CD4-positive, alpha-beta T cell (primary cell): ENCODE data around the gene PTH1R. TPM values are rescaled to one million over a fixed set of nuclear protein-coding genes. Genes with fewer than 3 reads are reported as not detected.

Experiments used
- ATAC-seq: fragments of 200-7000 bp; cut with Tn5 transposase; one replicate; pipeline ENCODE4 v1.10.0; 2022; ENCODE audit warnings: mild to moderate bottlenecking; ENCODE audit not compliant: poor library complexity
- CTCF ChIA-PET: fragments of 350-600 bp; sonication (Branson Sonifier 250); formaldehyde crosslinking; loops from one replicate; lab custom pipeline; 2021; ENCODE audit warnings: antibody characterized with exemption, inconsistent platforms; lab: Charles Lee
- POLR2A ChIA-PET: fragments of 350-600 bp; sonication (Branson Sonifier 250); formaldehyde crosslinking; loops from one replicate; lab custom pipeline; 2021; ENCODE audit warnings: antibody characterized with exemption, inconsistent platforms; lab: Charles Lee
- DNase-seq, 14 experiments: peaks; one replicate each; pipeline ENCODE4 v3.0.0-alpha.2; 2013 to 2020; ENCODE audit warnings: mixed read lengths in 2 of 14
- H3K27ac ChIP-seq, 2 donors: one replicate each; pipeline versions ENCODE4 v1.5.1 to v1.7.0; 2013; ENCODE audit warnings: low read length in 2 of 2, low read depth in 1 of 2, mild to moderate bottlenecking in 1 of 2
- H3K27me3 ChIP-seq, 2 experiments: 1 replicate in 1 of 2; 2 replicates in 1 of 2; pipeline versions ENCODE4 v1.6.1 to v1.7.0; 2013; ENCODE audit warnings: low read length in 2 of 2, control low read depth in 1 of 2, mild to moderate bottlenecking in 1 of 2, moderate library complexity in 1 of 2; ENCODE audit not compliant: insufficient read depth in 2 of 2, control insufficient read depth in 1 of 2
- H3K36me3 ChIP-seq: one replicate; pipeline ENCODE4 v1.6.1; 2013; ENCODE audit warnings: low read length, control low read depth; ENCODE audit not compliant: insufficient read depth
- H3K4me1 ChIP-seq: one replicate; pipeline ENCODE4 v1.6.1; 2013; ENCODE audit warnings: low read length, control low read depth; ENCODE audit not compliant: insufficient read depth
- H3K4me3 ChIP-seq: one replicate; pipeline ENCODE4 v1.5.1; 2013; ENCODE audit warnings: mild to moderate bottlenecking, low read length, moderate library complexity
- H3K9me3 ChIP-seq, 2 experiments: 1 replicate in 1 of 2; 2 replicates in 1 of 2; pipeline versions ENCODE4 v1.6.1 to v1.7.0; 2013; ENCODE audit warnings: low read length in 2 of 2, mild to moderate bottlenecking in 2 of 2, control low read depth in 1 of 2, moderate library complexity in 1 of 2; ENCODE audit not compliant: control insufficient read depth in 1 of 2, insufficient read depth in 1 of 2
- H3K27ac Mint-ChIP-seq: one replicate; pipeline ENCODE4 v1.8.0; 2020; ENCODE audit warnings: mixed read lengths
- H3K27me3 Mint-ChIP-seq: one replicate; pipeline ENCODE4 v1.8.0; 2021; ENCODE audit warnings: mixed read lengths
- H3K36me3 Mint-ChIP-seq: one replicate; pipeline ENCODE4 v1.8.0; 2021; ENCODE audit warnings: low read depth, mixed read lengths
- H3K4me1 Mint-ChIP-seq: one replicate; pipeline ENCODE4 v1.8.0; 2021; ENCODE audit warnings: low read depth, mixed read lengths
- H3K4me3 Mint-ChIP-seq: one replicate; pipeline ENCODE4 v1.8.0; 2020; ENCODE audit warnings: mild to moderate bottlenecking, mixed read lengths
- H3K9me3 Mint-ChIP-seq: one replicate; pipeline ENCODE4 v1.8.0; 2020; ENCODE audit warnings: mixed read lengths
- intact Hi-C, 2 experiments: fragments of 100-400 bp; cut with DNase I in 1 of 2; cut with micrococcal nuclease in 1 of 2; formaldehyde crosslinking; loops; one replicate each; pipeline versions ENCODE4 v1.15.1 to v1.9.0; 2023 to 2025; cut with DNase I, micrococcal nuclease
- total RNA-seq, 174 experiments: library from RNA in 2 of 174; stranded (reverse) in 2 of 174; gene quantifications; one replicate each; pipeline ENCODE4 v1.2.3 and lab custom pipeline; 2021 to 2026
- TF ChIP-seq, protein P1 (sequence below): fragments of 200-600 bp; IDR thresholded peaks from one replicate; pipeline ENCODE4 v1.8.0; 2022; ENCODE audit warnings: antibody characterized with exemption, mild to moderate bottlenecking

The PTH1R gene
- total RNA-seq, 2 experiments from 2014 or later = not detected

DNA sequence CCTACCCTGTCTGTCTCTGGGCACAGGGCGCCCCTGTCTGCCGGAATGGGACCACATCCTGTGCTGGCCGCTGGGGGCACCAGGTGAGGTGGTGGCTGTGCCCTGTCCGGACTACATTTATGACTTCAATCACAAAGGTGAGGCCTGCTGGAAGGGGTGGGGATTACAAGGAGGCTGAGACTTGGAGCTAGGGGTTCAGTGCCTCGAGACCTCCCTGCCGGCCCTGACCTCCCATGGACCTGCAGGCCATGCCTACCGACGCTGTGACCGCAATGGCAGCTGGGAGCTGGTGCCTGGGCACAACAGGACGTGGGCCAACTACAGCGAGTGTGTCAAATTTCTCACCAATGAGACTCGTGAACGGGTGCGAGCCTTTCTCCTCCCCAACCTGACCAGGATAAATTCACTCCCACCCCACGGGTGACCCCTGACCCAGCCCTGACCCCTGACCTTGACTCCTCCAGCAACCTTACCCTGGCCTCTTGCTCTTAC is 20.4 kb downstream of the PTH1R start:
- H3K27ac Mint-ChIP-seq = no peak overlapping the region
- Histone ChIP-seq H3K4me3 (no peak overlapping the region), H3K36me3 (no peaks in the 10 kb centered on the region), H3K27ac (no peak overlapping the region), H3K4me1 (peaks cover 8% of the 10 kb centered on the region), H3K9me3 (no peaks in the 10 kb centered on the region), H3K27me3 (peaks cover 20 to 21% of the 10 kb centered on the region in 2 experiments)
- TF ChIP-seq, protein P1, sequence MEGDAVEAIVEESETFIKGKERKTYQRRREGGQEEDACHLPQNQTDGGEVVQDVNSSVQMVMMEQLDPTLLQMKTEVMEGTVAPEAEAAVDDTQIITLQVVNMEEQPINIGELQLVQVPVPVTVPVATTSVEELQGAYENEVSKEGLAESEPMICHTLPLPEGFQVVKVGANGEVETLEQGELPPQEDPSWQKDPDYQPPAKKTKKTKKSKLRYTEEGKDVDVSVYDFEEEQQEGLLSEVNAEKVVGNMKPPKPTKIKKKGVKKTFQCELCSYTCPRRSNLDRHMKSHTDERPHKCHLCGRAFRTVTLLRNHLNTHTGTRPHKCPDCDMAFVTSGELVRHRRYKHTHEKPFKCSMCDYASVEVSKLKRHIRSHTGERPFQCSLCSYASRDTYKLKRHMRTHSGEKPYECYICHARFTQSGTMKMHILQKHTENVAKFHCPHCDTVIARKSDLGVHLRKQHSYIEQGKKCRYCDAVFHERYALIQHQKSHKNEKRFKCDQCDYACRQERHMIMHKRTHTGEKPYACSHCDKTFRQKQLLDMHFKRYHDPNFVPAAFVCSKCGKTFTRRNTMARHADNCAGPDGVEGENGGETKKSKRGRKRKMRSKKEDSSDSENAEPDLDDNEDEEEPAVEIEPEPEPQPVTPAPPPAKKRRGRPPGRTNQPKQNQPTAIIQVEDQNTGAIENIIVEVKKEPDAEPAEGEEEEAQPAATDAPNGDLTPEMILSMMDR = no peak
- POLR2A ChIA-PET = no interaction called here
- CTCF ChIA-PET = no interaction called here
- ATAC-seq (no peak), DNase-seq (no peak)
- no peaks in the 10 kb centered on the region for H3K4me1 Mint-ChIP-seq
- no peaks in the 10 kb centered on the region for H3K36me3 Mint-ChIP-seq
- H3K27me3 Mint-ChIP-seq = peaks cover 57% of the 10 kb centered on the region
- H3K9me3 Mint-ChIP-seq = no peaks in the 10 kb centered on the region
- intact Hi-C loops = loop anchor here (5.0 kb wide), 2 partner anchors 46 to 411 kb away; no protein-coding TSS in a partner anchor
- H3K4me3 Mint-ChIP-seq = no peak overlapping the region

DNA sequence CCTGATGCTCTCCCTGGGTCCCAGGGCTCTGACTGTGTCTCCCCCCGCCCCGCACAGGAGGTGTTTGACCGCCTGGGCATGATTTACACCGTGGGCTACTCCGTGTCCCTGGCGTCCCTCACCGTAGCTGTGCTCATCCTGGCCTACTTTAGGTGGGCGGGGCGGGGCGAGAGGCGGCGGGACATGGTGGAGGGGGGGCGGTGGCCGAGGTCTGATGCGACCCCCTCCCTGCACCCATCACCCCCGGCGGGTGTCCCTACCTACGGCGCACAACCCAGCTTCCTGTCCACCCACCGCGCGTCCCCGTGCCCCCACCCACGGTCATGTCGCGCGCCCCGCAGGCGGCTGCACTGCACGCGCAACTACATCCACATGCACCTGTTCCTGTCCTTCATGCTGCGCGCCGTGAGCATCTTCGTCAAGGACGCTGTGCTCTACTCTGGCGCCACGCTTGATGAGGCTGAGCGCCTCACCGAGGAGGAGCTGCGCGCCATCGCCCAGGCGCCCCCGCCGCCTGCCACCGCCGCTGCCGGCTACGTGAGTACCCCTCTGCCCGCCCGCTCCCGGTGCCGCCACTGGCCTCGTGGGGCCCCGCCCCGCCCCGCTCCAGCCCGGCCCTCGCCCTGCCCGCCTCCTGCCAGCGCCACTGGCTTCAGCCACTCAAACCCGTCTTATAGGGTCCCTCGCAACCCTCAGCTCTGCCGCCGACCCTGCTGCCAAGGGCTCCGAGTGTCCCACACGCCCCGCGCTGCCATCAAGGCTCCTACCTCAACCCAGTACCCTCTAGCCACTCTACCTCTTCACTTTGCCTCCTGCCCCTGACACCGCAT is 21.0 kb downstream of the PTH1R start:
- no peak for DNase-seq
- Histone ChIP-seq H3K4me3 (no peak overlapping the region), H3K4me1 (peaks cover 9% of the 10 kb centered on the region), H3K27me3 (peaks cover 14 to 15% of the 10 kb centered on the region in 2 experiments), H3K27ac (no peak overlapping the region), H3K9me3 (no peaks in the 10 kb centered on the region), H3K36me3 (no peaks in the 10 kb centered on the region)
- CTCF ChIA-PET = interaction anchor here (2.2 kb wide), 1 partner anchor 11 kb away, joined by 5 read pairs; no protein-coding TSS in a partner anchor
- H3K9me3 Mint-ChIP-seq = no peaks in the 10 kb centered on the region
- TF ChIP-seq, protein P1 = no peak
- H3K36me3 Mint-ChIP-seq = no peaks in the 10 kb centered on the region
- H3K27me3 Mint-ChIP-seq = peaks cover 50% of the 10 kb centered on the region
- intact Hi-C loops = loop anchor here (5.0 kb wide), 2 partner anchors 46 to 411 kb away; no protein-coding TSS in a partner anchor
- no peak overlapping the region for H3K4me3 Mint-ChIP-seq
- no peaks in the 10 kb centered on the region for H3K4me1 Mint-ChIP-seq
- H3K27ac Mint-ChIP-seq = no peak overlapping the region
- ATAC-seq = peak; percentile 31
- POLR2A ChIA-PET = no interaction called here

DNA sequence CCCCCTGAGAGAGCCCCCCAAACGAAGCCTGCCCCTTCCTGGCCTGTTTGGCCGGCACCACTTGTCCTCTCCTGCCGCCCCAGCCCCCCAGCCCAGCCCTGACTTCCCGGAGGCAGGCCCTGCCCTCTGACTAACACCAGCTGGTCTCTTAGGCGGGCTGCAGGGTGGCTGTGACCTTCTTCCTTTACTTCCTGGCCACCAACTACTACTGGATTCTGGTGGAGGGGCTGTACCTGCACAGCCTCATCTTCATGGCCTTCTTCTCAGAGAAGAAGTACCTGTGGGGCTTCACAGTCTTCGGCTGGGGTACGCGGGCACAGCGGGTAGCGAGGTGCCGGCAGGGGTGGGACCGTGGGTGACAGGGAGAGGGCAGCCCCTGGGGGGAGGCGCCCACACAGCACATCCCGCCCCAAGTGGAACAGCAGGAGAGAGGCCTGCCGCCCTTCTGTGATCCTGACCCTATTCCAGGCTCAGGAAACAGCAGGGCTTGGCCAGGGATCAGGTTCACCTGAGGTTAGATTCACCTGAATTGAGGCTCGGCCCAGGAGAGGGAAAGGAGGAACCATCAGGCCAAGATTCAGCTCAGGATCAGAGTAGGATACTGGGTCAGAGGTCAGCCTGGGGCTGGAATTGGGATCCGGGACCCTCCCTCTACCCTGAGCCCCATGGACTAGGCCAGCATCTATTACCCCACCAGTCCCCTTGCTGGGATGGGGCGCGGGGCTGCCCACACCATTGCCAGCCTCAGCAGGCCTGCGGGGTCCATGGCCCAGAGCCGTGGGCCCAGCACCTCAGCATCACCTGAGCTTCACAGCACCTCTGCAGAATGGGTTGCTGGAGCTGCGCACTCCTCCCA is 21.9 kb downstream of the PTH1R start:
- no peaks in the 10 kb centered on the region for H3K36me3 ChIP-seq
- no peak overlapping the region for H3K27ac Mint-ChIP-seq
- peaks cover 42% of the 10 kb centered on the region for H3K27me3 Mint-ChIP-seq
- ATAC-seq = no peak
- no peak overlapping the region for H3K4me3 ChIP-seq
- intact Hi-C loops = loop anchor here (5.0 kb wide), 2 partner anchors 47 to 412 kb away; no protein-coding TSS in a partner anchor
- H3K4me3 Mint-ChIP-seq = no peak overlapping the region
- no peaks in the 10 kb centered on the region for H3K9me3 Mint-ChIP-seq
- no peaks in the 10 kb centered on the region for H3K9me3 ChIP-seq
- DNase-seq = no peak
- H3K4me1 ChIP-seq = peaks cover 13% of the 10 kb centered on the region
- H3K36me3 Mint-ChIP-seq = no peaks in the 10 kb centered on the region
- H3K27ac ChIP-seq = no peak overlapping the region
- peaks cover 8 to 10% of the 10 kb centered on the region in 2 experiments for H3K27me3 ChIP-seq
- H3K4me1 Mint-ChIP-seq = no peaks in the 10 kb centered on the region
- ChIA-PET CTCF (interaction anchor here (2.2 kb wide), 1 partner anchor 10 kb away, joined by 5 read pairs; no protein-coding TSS in a partner anchor), POLR2A (no interaction called here)
- TF ChIP-seq, protein P1 = no peak
